Central memory CD4-positive, alpha-beta T cell (primary cell): ENCODE data around the gene CPLX3.
"Not testable (repeated sequence)": the region's sequence is repeated elsewhere in the genome, so short reads cannot be mapped to it uniquely, and the experiment has no call there.

ENCODE experiments used
- DNase-seq: peaks from one replicate; pipeline ENCODE4 v3.0.0; 2022
- total RNA-seq, 3 experiments: gene quantifications; one replicate each; lab custom pipeline; 2026; lab: John Stamatoyannopoulos, UW

Gene CPLX3
- 0 reads per million in 3 experiments for total RNA-seq

- DNase-seq = peak; percentile 26
Measured at GRCh38 chr15:74826364-74826819, at the start of gene CPLX3. TSS of gene CPLX3 (plus strand) at chr15:74826627. CDS start at chr15:74826704, 77 bp downstream.

- peak; percentile 75 for DNase-seq
Measured at GRCh38 chr15:74776821-74777768, 49.3 kb upstream of the CPLX3 start.

- DNase-seq = no peak
Measured at GRCh38 chr15:74777769-74778598, 48.4 kb upstream of the CPLX3 start.

GRCh38 chr15:74778599-74778970 is 47.8 kb upstream of the CPLX3 start:
- no peak for DNase-seq

- DNase-seq = no peak
Measured at GRCh38 chr15:74779162-74779648, 47.2 kb upstream of the CPLX3 start.

- DNase-seq = peak; percentile 62
Measured at GRCh38 chr15:74780523-74781430, 45.6 kb upstream of the CPLX3 start.

- DNase-seq = peak; percentile 82
Measured at GRCh38 chr15:74781431-74782258, 44.8 kb upstream of the CPLX3 start, which contains the start of gene CSK. TSS of gene CSK (plus strand) at chr15:74782080. CDS start at chr15:74798298, 16,218 bp downstream.

GRCh38 chr15:74782259-74783071 is 44.0 kb upstream of the CPLX3 start:
- DNase-seq = peak; percentile 64

- no peak for DNase-seq
Measured at GRCh38 chr15:74783072-74783807, 43.2 kb upstream of the CPLX3 start.

GRCh38 chr15:74783808-74784175 is 42.6 kb upstream of the CPLX3 start:
- no peak for DNase-seq

GRCh38 chr15:74784426-74785193 is 41.8 kb upstream of the CPLX3 start:
- DNase-seq = no peak

GRCh38 chr15:74785194-74786032 is 41.0 kb upstream of the CPLX3 start:
- DNase-seq = peak; percentile 40

GRCh38 chr15:74786081-74786480 is 40.3 kb upstream of the CPLX3 start:
- DNase-seq = not testable (repeated sequence)

GRCh38 chr15:74786551-74787165 is 39.8 kb upstream of the CPLX3 start:
- DNase-seq = no peak

- DNase-seq = peak; percentile 96
Measured at GRCh38 chr15:74787251-74788041, 39.0 kb upstream of the CPLX3 start.

- no peak for DNase-seq
Measured at GRCh38 chr15:74788042-74788682, 38.3 kb upstream of the CPLX3 start.
